ENCODE results near the gene ZG16. TPM values are rescaled to one million over a fixed set of nuclear protein-coding genes. Genes with fewer than 3 reads are reported as not detected.

Gene ZG16
- total RNA-seq, 1 experiment from 2014 or later = 0.07 TPM

- Histone ChIP-seq H3K36me3 (ENCODE audit: control insufficient read depth in 1 of 2, insufficient read depth in 2 of 2, low read length in 2 of 2) (peaks cover 0 to 8% of the 10 kb centered on the region in 2 experiments; a peak in 2 of 4 replicates), H4K20me1 (ENCODE audit: insufficient read depth) (no peaks in the 10 kb centered on the region; the same call in 1 of the 2 replicates), H3K27ac (ENCODE audit: low read depth, low read length) (peak overlapping the region; percentile 98), H3K4me3 (replicated peaks in 1 of 2; ENCODE audit: low read depth in 1 of 2, low read length in 2 of 2) (peak overlapping the region; percentile 74 to 86), H3K79me2 (ENCODE audit: insufficient read depth, low read length) (peaks cover 74% of the 10 kb centered on the region), H2AFZ (ENCODE audit: low read depth, low read length, poor library complexity, severe bottlenecking) (no peak overlapping the region), H3K4me1 (ENCODE audit: control insufficient read depth in 1 of 2, insufficient read depth in 2 of 2, low read length in 2 of 2) (peaks cover 70 to 99% of the 10 kb centered on the region in 2 experiments), H3K9ac (ENCODE audit: low read length) (peak overlapping the region; percentile 67), H3K9me2 (ENCODE audit: insufficient read depth) (no peaks in the 10 kb centered on the region), H3K9me3 (ENCODE audit: control insufficient read depth in 1 of 2, insufficient read depth in 1 of 2, low read depth in 1 of 2, low read length in 2 of 2) (no peaks in the 10 kb centered on the region), H3K4me2 (ENCODE audit: low read length) (peak overlapping the region; percentile 78), H3K27me3 (ENCODE audit: insufficient read depth, low read length) (no peaks in the 10 kb centered on the region)
- ChIA-PET CTCF (interaction anchor here (0.9 to 3.3 kb wide), 2 partner anchors 27 to 211 kb away, joined by 3 to 28 read pairs; no protein-coding TSS in a partner anchor), POLR2A (interaction anchor here (1.2 to 4.3 kb wide), 4 partner anchors 17 to 199 kb away, joined by 3 to 14 read pairs (median 7); partner anchors contain the start of gene SEZ6L2), RAD21 (ENCODE audit: low non-redundant PET in 1 of 2, low total read pairs in 2 of 2, uncharacterized antibody in 2 of 2, unreplicated experiment in 2 of 2) (interaction anchor here in 1 of 2 experiments (0.6 to 0.7 kb wide), 2 partner anchors 13 to 117 kb away, joined by 4 to 7 read pairs; no protein-coding TSS in a partner anchor)
- DNase-seq (ENCODE audit: low read depth, low spot score) = peak; percentile 70
- no TSS peak for BruUV-seq (replicated peaks)
- peak; percentile 49 for ATAC-seq
- no peak for TF ChIP-seq MAX (IDR thresholded peaks at IDR 0.05)
- peak; percentile 37; the same call in 1 of the 2 replicates for TF ChIP-seq ZFX (IDR thresholded peaks at IDR 0.05)
- TF ChIP-seq CTCF (IDR thresholded peaks at IDR 0.05 in 2 of 3, conservative IDR thresholded peaks at IDR 0.05 in 1 of 3; ENCODE audit: borderline replicate concordance in 1 of 3, insufficient read depth in 1 of 3, low read depth in 2 of 3, low read length in 2 of 3) = no peak
- intact Hi-C loops (cut with micrococcal nuclease) = loop anchor here (2.0 kb wide), 1 partner anchor 199 kb away; no protein-coding TSS in a partner anchor
These were observed 43.6 kb downstream of the ZG16 start for GRCh38 chr16:29821643-29822115.

- Histone ChIP-seq H3K79me2 (ENCODE audit: insufficient read depth, low read length) (peaks cover 45% of the 10 kb centered on the region), H3K9me3 (ENCODE audit: control insufficient read depth in 1 of 2, insufficient read depth in 1 of 2, low read depth in 1 of 2, low read length in 2 of 2) (no peaks in the 10 kb centered on the region), H2AFZ (ENCODE audit: low read depth, low read length, poor library complexity, severe bottlenecking) (no peak overlapping the region), H3K4me1 (ENCODE audit: control insufficient read depth in 1 of 2, insufficient read depth in 2 of 2, low read length in 2 of 2) (peaks cover 74 to 99% of the 10 kb centered on the region in 2 experiments), H3K27me3 (ENCODE audit: insufficient read depth, low read length) (no peaks in the 10 kb centered on the region), H4K20me1 (ENCODE audit: insufficient read depth) (no peaks in the 10 kb centered on the region; the same call in 1 of the 2 replicates), H3K9ac (ENCODE audit: low read length) (peak overlapping the region; percentile 56), H3K9me2 (ENCODE audit: insufficient read depth) (no peaks in the 10 kb centered on the region), H3K36me3 (ENCODE audit: control insufficient read depth in 1 of 2, insufficient read depth in 2 of 2, low read length in 2 of 2) (no peaks in the 10 kb centered on the region; a peak in 1 of 4 replicates), H3K4me2 (ENCODE audit: low read length) (peak overlapping the region; percentile 78), H3K27ac (ENCODE audit: low read depth, low read length) (peak overlapping the region; percentile 98), H3K4me3 (replicated peaks in 1 of 2; ENCODE audit: low read depth in 1 of 2, low read length in 2 of 2) (peak overlapping the region in 1 of 2 experiments; percentile 38; a peak in 2 of 4 replicates)
- RAD21 ChIA-PET (ENCODE audit: low non-redundant PET in 1 of 2, low total read pairs in 2 of 2, uncharacterized antibody in 2 of 2, unreplicated experiment in 2 of 2) = no interaction called here
- ATAC-seq (no peak), DNase-seq (ENCODE audit: low read depth, low spot score) (no peak)
- POLR2A ChIA-PET = interaction anchor here (1.1 to 1.4 kb wide), 2 partner anchors 9 to 17 kb away, joined by 3 to 5 read pairs; partner anchors contain the start of gene PAGR1
- BruUV-seq (replicated peaks) = no TSS peak
- intact Hi-C loops (cut with micrococcal nuclease) = no loop called here
- CTCF ChIA-PET = interaction anchor here (0.6 to 4.9 kb wide), 3 partner anchors 8 to 208 kb away, joined by 3 to 29 read pairs (median 12); partner anchors contain the start of gene PAGR1
- TF ChIP-seq POLR2AphosphoS5 (IDR thresholded peaks at IDR 0.05; ENCODE audit: low read depth, low read length) (no peak), SP1 (IDR thresholded peaks at IDR 0.05; ENCODE audit: low read depth) (no peak), CTCF (IDR thresholded peaks at IDR 0.05 in 2 of 3, conservative IDR thresholded peaks at IDR 0.05 in 1 of 3; ENCODE audit: borderline replicate concordance in 1 of 3, insufficient read depth in 1 of 3, low read depth in 2 of 3, low read length in 2 of 3) (no peak), SRF (IDR thresholded peaks at IDR 0.05; ENCODE audit: low read depth) (no peak), EGR1 (IDR thresholded peaks at IDR 0.05; ENCODE audit: low read depth) (no peak), REST (IDR thresholded peaks at IDR 0.05; ENCODE audit: low read depth) (no peak), CEBPB (IDR thresholded peaks at IDR 0.05; ENCODE audit: low read depth) (no peak)
These were observed 46.6 kb downstream of the ZG16 start for GRCh38 chr16:29824589-29825144.
